ENCODE data around the gene RFNG.
"Not testable (repeated sequence)": the region's sequence is repeated elsewhere in the genome, so short reads cannot be mapped to it uniquely, and the experiment has no call there.

- not testable (repeated sequence) for TF ChIP-seq CTCF (IDR thresholded peaks at IDR 0.05; ENCODE audit: insufficient read depth, low read length)
- TF ChIP-seq SPI1 (IDR thresholded peaks at IDR 0.05; ENCODE audit: borderline replicate concordance, low read depth) = peak; percentile 24; the same call in 1 of the 2 replicates
Measured at GRCh38 chr17:82038796-82039409, 12.7 kb downstream of the RFNG start.
